Subcutaneous abdominal adipose tissue (tissue), 5 donors: Measurements from ENCODE around the gene IRF2.
"Not testable (repeated sequence)": the region's sequence is repeated elsewhere in the genome, so short reads cannot be mapped to it uniquely, and the experiment has no call there.

Experiments
- H3K27ac ChIP-seq: one replicate; pipeline ENCODE4 v1.7.0; 2013; ENCODE audit warnings: low read depth, mild to moderate bottlenecking, inconsistent platforms, low read length, moderate library complexity
- H3K27me3 ChIP-seq, 5 donors: one replicate each; pipeline ENCODE4 v1.7.0; 2013; ENCODE audit warnings: low read length in 5 of 5, inconsistent platforms in 1 of 5; ENCODE audit not compliant: control insufficient read depth in 5 of 5, insufficient read depth in 4 of 5
- H3K36me3 ChIP-seq, 5 donors: one replicate each; pipeline ENCODE4 v1.7.0; 2013; ENCODE audit warnings: low read length in 5 of 5; ENCODE audit not compliant: control insufficient read depth in 5 of 5, insufficient read depth in 5 of 5
- H3K4me1 ChIP-seq, 5 donors: one replicate each; pipeline ENCODE4 v1.7.0; 2013; ENCODE audit warnings: low read length in 5 of 5, mild to moderate bottlenecking in 3 of 5, moderate library complexity in 1 of 5; ENCODE audit not compliant: control insufficient read depth in 5 of 5, insufficient read depth in 5 of 5
- H3K4me3 ChIP-seq, 5 donors: one replicate each; pipeline ENCODE4 v1.7.0; 2013; ENCODE audit warnings: low read length in 5 of 5, low read depth in 1 of 5
- H3K9ac ChIP-seq, 5 donors: one replicate each; pipeline ENCODE4 v1.7.0; 2013; ENCODE audit warnings: low read length in 5 of 5, mild to moderate bottlenecking in 4 of 5, moderate library complexity in 3 of 5
- H3K9me3 ChIP-seq, 5 donors: one replicate each; pipeline ENCODE4 v1.7.0; 2013; ENCODE audit warnings: low read length in 5 of 5; ENCODE audit not compliant: control insufficient read depth in 5 of 5
- donor health status: healthy.
- donor health status: healthy.
- donor health status: healthy.
- donor health status: healthy.
- donor health status: healthy.

IRF2 gene

GRCh38 chr4:184344435-184344834 is 129.9 kb downstream of the IRF2 start:
- peak overlapping the region; percentile 19 for H3K27ac ChIP-seq
- peak overlapping the region in 1 of 5 donors; percentile 2 for H3K9ac ChIP-seq
- no peaks in the 10 kb centered on the region for H3K9me3 ChIP-seq
- no peak overlapping the region for H3K4me3 ChIP-seq
- no peaks in the 10 kb centered on the region for H3K36me3 ChIP-seq
- H3K4me1 ChIP-seq, result peaks cover 7 to 60% (median 43%) of the 10 kb centered on the region in 5 donors
- H3K27me3 ChIP-seq, result no peaks in the 10 kb centered on the region

GRCh38 chr4:184343502-184344177 is 130.7 kb downstream of the IRF2 start:
- Histone ChIP-seq H3K9ac (peak overlapping the region; percentile 52 to 79 (median 73)), H3K9me3 (no peaks in the 10 kb centered on the region), H3K27me3 (no peaks in the 10 kb centered on the region), H3K4me3 (peak overlapping the region; percentile 86 to 98 (median 94)), H3K4me1 (peaks cover 5 to 52% (median 37%) of the 10 kb centered on the region in 5 donors), H3K36me3 (no peaks in the 10 kb centered on the region), H3K27ac (peak overlapping the region; percentile 73)

- peaks cover 2 to 44% (median 29%) of the 10 kb centered on the region in 5 donors for H3K4me1 ChIP-seq
- H3K27me3 ChIP-seq, H3K4me3 ChIP-seq, H3K27ac ChIP-seq, H3K9me3 ChIP-seq, H3K36me3 ChIP-seq: not testable (repeated sequence)
- H3K9ac ChIP-seq, result peak overlapping the region in 2 of 5 donors; percentile 70 to 79
Observed at GRCh38 chr4:184342857-184343237, 131.5 kb downstream of the IRF2 start.

- Histone ChIP-seq H3K9me3 (peaks cover 0 to 7% (median 3%) of the 10 kb centered on the region in 5 donors), H3K27me3 (no peaks in the 10 kb centered on the region), H3K27ac (no peak overlapping the region), H3K4me1 (peaks cover 2 to 39% (median 24%) of the 10 kb centered on the region in 5 donors), H3K36me3 (no peaks in the 10 kb centered on the region), H3K9ac (no peak overlapping the region), H3K4me3 (no peak overlapping the region)
Observed at GRCh38 chr4:184342167-184342856, 132.0 kb downstream of the IRF2 start.

- not testable (repeated sequence) for H3K27ac ChIP-seq
Observed at GRCh38 chr4:184339398-184340193, 134.8 kb downstream of the IRF2 start.

GRCh38 chr4:184337907-184338306 is 136.4 kb downstream of the IRF2 start:
- H3K4me3 ChIP-seq, result no peak overlapping the region
- no peak overlapping the region for H3K27ac ChIP-seq
- no peaks in the 10 kb centered on the region for H3K27me3 ChIP-seq
- H3K9me3 ChIP-seq, result peaks cover 0 to 7% (median 3%) of the 10 kb centered on the region in 5 donors
- H3K4me1 ChIP-seq, result peaks cover 0 to under 1% (median 0%) of the 10 kb centered on the region in 5 donors
- H3K36me3 ChIP-seq, result no peaks in the 10 kb centered on the region
- H3K9ac ChIP-seq, result no peak overlapping the region

More at GRCh38 chr4:184339398-184340193, 134.8 kb downstream of the IRF2 start:
- not testable (repeated sequence) for H3K36me3 ChIP-seq, H3K9me3 ChIP-seq, H3K27me3 ChIP-seq, H3K9ac ChIP-seq, H3K4me3 ChIP-seq
- peaks cover 0 to 16% (median 12%) of the 10 kb centered on the region in 5 donors for H3K4me1 ChIP-seq
